HG03103 (cell line): ENCODE data around the gene HRH1.

Experiments
- ATAC-seq: cut with Tn5 transposase; IDR thresholded peaks from one replicate; pipeline ENCODE4 v1.9.1; 2021; ENCODE audit warnings: low read depth; ENCODE audit not compliant: unreplicated experiment

HRH1 gene

GRCh38 chr3:11272906-11273574, 118.7 kb downstream of the HRH1 start:
- no peak for ATAC-seq

- ATAC-seq = no peak
Measured at GRCh38 chr3:11273891-11274291, 119.6 kb downstream of the HRH1 start.

- no peak for ATAC-seq
Measured at GRCh38 chr3:11274566-11275142, 120.4 kb downstream of the HRH1 start.

- no peak for ATAC-seq
Measured at GRCh38 chr3:11275926-11276325, 121.6 kb downstream of the HRH1 start.

GRCh38 chr3:11276901-11277300, 122.6 kb downstream of the HRH1 start:
- no peak for ATAC-seq

- no peak for ATAC-seq
Measured at GRCh38 chr3:11282250-11283138, 128.2 kb downstream of the HRH1 start.

- no peak for ATAC-seq
Measured at GRCh38 chr3:11283139-11283475, 128.8 kb downstream of the HRH1 start.

- ATAC-seq = no peak
Measured at GRCh38 chr3:11284011-11284410, 129.7 kb downstream of the HRH1 start.

GRCh38 chr3:11285471-11285870, 131.2 kb downstream of the HRH1 start:
- ATAC-seq = no peak

- ATAC-seq = no peak
Measured at GRCh38 chr3:11287404-11287803, 133.1 kb downstream of the HRH1 start.

- no peak for ATAC-seq
Measured at GRCh38 chr3:11288021-11288491, 133.8 kb downstream of the HRH1 start.

- peak; percentile 51 for ATAC-seq
Measured at GRCh38 chr3:11288786-11289637, 134.7 kb downstream of the HRH1 start.

- ATAC-seq = no peak
Measured at GRCh38 chr3:11289864-11290263, 135.6 kb downstream of the HRH1 start.

GRCh38 chr3:11290743-11291680, 136.7 kb downstream of the HRH1 start:
- ATAC-seq = no peak

GRCh38 chr3:11291808-11292207, 137.5 kb downstream of the HRH1 start:
- ATAC-seq = no peak

- ATAC-seq = no peak
Measured at GRCh38 chr3:11297126-11297525, 142.8 kb downstream of the HRH1 start.

- peak; percentile 92 for ATAC-seq
Measured at GRCh38 chr3:11300970-11301369, 146.7 kb downstream of the HRH1 start.

- no peak for ATAC-seq
Measured at GRCh38 chr3:11302444-11302843, 148.2 kb downstream of the HRH1 start.

- no peak for ATAC-seq
Measured at GRCh38 chr3:11304175-11304574, 149.9 kb downstream of the HRH1 start.

GRCh38 chr3:11305509-11305908, 151.2 kb downstream of the HRH1 start:
- ATAC-seq = no peak
